Panc1 (cell line): ENCODE data around the gene PRXL2B.

Source experiments
- CTCF ChIP-seq: fragments of 450-650 bp; IDR thresholded peaks from 2 replicates; pipeline ENCODE4 v1.5.1; 2017; ENCODE audit warnings: mild to moderate bottlenecking
- POLR2AphosphoS5 ChIP-seq: IDR thresholded peaks from 2 replicates; pipeline ENCODE4 v1.6.1; 2012; ENCODE audit warnings: mild to moderate bottlenecking, low read depth, low read length, moderate library complexity
- SIN3A ChIP-seq: IDR thresholded peaks from 2 replicates; pipeline ENCODE4 v1.6.1; 2012; ENCODE audit warnings: low read depth, mild to moderate bottlenecking, low read length, moderate library complexity, borderline replicate concordance; ENCODE audit not compliant: insufficient read depth
- TF ChIP-seq, protein P1 (sequence below), 2 experiments: IDR thresholded peaks; 2 replicates each; pipeline ENCODE4 v1.6.1; 2011 to 2012; ENCODE audit warnings: low read depth in 2 of 2, control low read depth in 1 of 2, low read length in 1 of 2, mild to moderate bottlenecking in 1 of 2, moderate library complexity in 1 of 2; ENCODE audit not compliant: insufficient read depth in 1 of 2

GRCh38 chr1:2602311-2602835 lies 15.8 kb downstream of the PRXL2B start:
- TF ChIP-seq, protein P1, sequence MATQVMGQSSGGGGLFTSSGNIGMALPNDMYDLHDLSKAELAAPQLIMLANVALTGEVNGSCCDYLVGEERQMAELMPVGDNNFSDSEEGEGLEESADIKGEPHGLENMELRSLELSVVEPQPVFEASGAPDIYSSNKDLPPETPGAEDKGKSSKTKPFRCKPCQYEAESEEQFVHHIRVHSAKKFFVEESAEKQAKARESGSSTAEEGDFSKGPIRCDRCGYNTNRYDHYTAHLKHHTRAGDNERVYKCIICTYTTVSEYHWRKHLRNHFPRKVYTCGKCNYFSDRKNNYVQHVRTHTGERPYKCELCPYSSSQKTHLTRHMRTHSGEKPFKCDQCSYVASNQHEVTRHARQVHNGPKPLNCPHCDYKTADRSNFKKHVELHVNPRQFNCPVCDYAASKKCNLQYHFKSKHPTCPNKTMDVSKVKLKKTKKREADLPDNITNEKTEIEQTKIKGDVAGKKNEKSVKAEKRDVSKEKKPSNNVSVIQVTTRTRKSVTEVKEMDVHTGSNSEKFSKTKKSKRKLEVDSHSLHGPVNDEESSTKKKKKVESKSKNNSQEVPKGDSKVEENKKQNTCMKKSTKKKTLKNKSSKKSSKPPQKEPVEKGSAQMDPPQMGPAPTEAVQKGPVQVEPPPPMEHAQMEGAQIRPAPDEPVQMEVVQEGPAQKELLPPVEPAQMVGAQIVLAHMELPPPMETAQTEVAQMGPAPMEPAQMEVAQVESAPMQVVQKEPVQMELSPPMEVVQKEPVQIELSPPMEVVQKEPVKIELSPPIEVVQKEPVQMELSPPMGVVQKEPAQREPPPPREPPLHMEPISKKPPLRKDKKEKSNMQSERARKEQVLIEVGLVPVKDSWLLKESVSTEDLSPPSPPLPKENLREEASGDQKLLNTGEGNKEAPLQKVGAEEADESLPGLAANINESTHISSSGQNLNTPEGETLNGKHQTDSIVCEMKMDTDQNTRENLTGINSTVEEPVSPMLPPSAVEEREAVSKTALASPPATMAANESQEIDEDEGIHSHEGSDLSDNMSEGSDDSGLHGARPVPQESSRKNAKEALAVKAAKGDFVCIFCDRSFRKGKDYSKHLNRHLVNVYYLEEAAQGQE (IDR thresholded peaks at IDR 0.05; ENCODE audit: insufficient read depth in 1 of 2, low read depth in 2 of 2, low read length in 1 of 2), result no peak
- TF ChIP-seq CTCF (no peak), POLR2AphosphoS5 (no peak), SIN3A (no peak)
